Nephron (organoid): ENCODE measurements around the gene RGS7.

ENCODE experiments used
- H3K27ac Mint-ChIP-seq, 3 experiments: 2 replicates each; pipeline ENCODE4 v1.8.0; 2020; ENCODE audit warnings: mixed read lengths in 3 of 3, mild to moderate bottlenecking in 2 of 3, moderate library complexity in 1 of 3
- H3K27me3 Mint-ChIP-seq: 2 replicates; pipeline ENCODE4 v1.8.0; 2021; ENCODE audit warnings: low read depth, mild to moderate bottlenecking, moderate library complexity, mixed read lengths
- H3K36me3 Mint-ChIP-seq: 2 replicates; pipeline ENCODE4 v1.8.0; 2020; ENCODE audit warnings: low read depth, mixed read lengths
- H3K4me1 Mint-ChIP-seq: 2 replicates; pipeline ENCODE4 v1.8.0; 2020; ENCODE audit warnings: mixed read lengths
- H3K4me3 Mint-ChIP-seq, 3 experiments: 2 replicates each; pipeline ENCODE4 v1.8.0; 2020; ENCODE audit warnings: mild to moderate bottlenecking in 3 of 3, mixed read lengths in 3 of 3, moderate library complexity in 2 of 3
- H3K9me3 Mint-ChIP-seq: 2 replicates; pipeline ENCODE4 v1.8.0; 2020; ENCODE audit warnings: mixed read lengths
- TF ChIP-seq, protein P1 (sequence below), 3 experiments: fragments of 200-600 bp; sonication (generic); IDR thresholded peaks; one replicate each; pipeline ENCODE4 v1.5.0; 2021; ENCODE audit warnings: antibody characterized with exemption in 3 of 3; ENCODE audit not compliant: unreplicated experiment in 3 of 3

The RGS7 gene

DNA sequence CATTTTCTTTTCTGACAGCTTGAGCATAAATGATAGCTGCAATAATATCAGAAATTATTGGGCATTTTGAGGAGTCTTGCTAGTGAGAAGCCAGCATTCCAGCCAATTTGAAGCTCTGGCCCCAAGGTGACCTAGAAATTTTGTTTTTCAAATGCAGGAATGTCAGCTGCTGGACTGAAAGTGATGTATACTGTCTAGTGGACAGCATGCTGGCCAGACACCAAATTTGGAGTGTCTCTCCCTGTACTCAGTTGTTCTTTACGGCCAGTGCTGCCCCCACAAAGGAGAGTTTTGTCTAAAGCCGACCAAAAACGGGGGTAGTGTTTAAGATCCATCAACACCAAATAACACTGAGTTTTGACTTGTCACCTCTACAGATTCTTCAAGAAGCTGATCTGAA is 5.2 kb downstream of the RGS7 start:
- TF ChIP-seq, protein P1, sequence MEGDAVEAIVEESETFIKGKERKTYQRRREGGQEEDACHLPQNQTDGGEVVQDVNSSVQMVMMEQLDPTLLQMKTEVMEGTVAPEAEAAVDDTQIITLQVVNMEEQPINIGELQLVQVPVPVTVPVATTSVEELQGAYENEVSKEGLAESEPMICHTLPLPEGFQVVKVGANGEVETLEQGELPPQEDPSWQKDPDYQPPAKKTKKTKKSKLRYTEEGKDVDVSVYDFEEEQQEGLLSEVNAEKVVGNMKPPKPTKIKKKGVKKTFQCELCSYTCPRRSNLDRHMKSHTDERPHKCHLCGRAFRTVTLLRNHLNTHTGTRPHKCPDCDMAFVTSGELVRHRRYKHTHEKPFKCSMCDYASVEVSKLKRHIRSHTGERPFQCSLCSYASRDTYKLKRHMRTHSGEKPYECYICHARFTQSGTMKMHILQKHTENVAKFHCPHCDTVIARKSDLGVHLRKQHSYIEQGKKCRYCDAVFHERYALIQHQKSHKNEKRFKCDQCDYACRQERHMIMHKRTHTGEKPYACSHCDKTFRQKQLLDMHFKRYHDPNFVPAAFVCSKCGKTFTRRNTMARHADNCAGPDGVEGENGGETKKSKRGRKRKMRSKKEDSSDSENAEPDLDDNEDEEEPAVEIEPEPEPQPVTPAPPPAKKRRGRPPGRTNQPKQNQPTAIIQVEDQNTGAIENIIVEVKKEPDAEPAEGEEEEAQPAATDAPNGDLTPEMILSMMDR (IDR thresholded peaks at IDR 0.05; ENCODE audit: unreplicated experiment in 3 of 3), result no peak
- Mint-ChIP-seq H3K36me3 (no peaks in the 10 kb centered on the region), H3K27me3 (peaks cover 19% of the 10 kb centered on the region)

DNA sequence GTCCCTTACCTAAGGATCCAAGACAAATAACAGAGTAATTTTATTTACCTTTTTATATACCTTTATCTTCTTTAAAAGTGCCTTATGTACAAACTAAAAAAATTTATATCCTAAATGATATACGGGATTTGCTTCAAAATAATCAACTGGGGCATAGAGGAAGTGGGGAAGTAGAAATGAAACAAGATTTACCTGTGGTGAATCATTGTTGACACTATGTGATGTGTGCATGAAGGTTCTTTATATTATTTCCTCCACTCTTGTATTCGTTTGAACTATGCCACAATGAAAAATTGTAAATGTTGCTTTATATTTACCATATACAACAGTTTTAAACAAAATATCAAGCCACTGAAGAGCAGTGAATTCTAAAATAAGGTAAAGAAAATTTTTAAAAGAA is 13.0 kb downstream of the RGS7 start:
- Mint-ChIP-seq H3K27ac (no peak overlapping the region), H3K4me1 (no peaks in the 10 kb centered on the region), H3K9me3 (no peaks in the 10 kb centered on the region), H3K4me3 (no peak overlapping the region), H3K27me3 (no peaks in the 10 kb centered on the region), H3K36me3 (no peaks in the 10 kb centered on the region)
- TF ChIP-seq, protein P1 (IDR thresholded peaks at IDR 0.05; ENCODE audit: unreplicated experiment in 3 of 3), result no peak

More for the DNA sequence above, 5.2 kb downstream of the RGS7 start:
- Mint-ChIP-seq H3K4me3 (no peak overlapping the region), H3K4me1 (peaks cover 5% of the 10 kb centered on the region), H3K9me3 (no peaks in the 10 kb centered on the region), H3K27ac (no peak overlapping the region)

- Mint-ChIP-seq H3K27me3 (no peaks in the 10 kb centered on the region), H3K9me3 (no peaks in the 10 kb centered on the region), H3K36me3 (no peaks in the 10 kb centered on the region), H3K27ac (peak overlapping the region in 1 of 3 experiments; percentile 71), H3K4me1 (peaks cover 56% of the 10 kb centered on the region), H3K4me3 (no peak overlapping the region)
- TF ChIP-seq, protein P1 (IDR thresholded peaks at IDR 0.05; ENCODE audit: unreplicated experiment in 3 of 3), result no peak
Observed at GRCh38 chr1:241336335-241336734, 20.7 kb downstream of the RGS7 start.

GRCh38 chr1:241332987-241333386 is 24.0 kb downstream of the RGS7 start:
- H3K4me3 Mint-ChIP-seq, result no peak overlapping the region
- TF ChIP-seq, protein P1 (IDR thresholded peaks at IDR 0.05; ENCODE audit: unreplicated experiment in 3 of 3), result no peak
- no peaks in the 10 kb centered on the region for H3K36me3 Mint-ChIP-seq
- H3K27me3 Mint-ChIP-seq, result no peaks in the 10 kb centered on the region
- no peaks in the 10 kb centered on the region for H3K9me3 Mint-ChIP-seq
- peaks cover 56% of the 10 kb centered on the region for H3K4me1 Mint-ChIP-seq
- peak overlapping the region in 2 of 3 experiments; percentile 34 to 42 for H3K27ac Mint-ChIP-seq

- H3K4me1 Mint-ChIP-seq, result peaks cover 47% of the 10 kb centered on the region
- H3K4me3 Mint-ChIP-seq, result no peak overlapping the region
- peak overlapping the region in 1 of 3 experiments; percentile 41 for H3K27ac Mint-ChIP-seq
- TF ChIP-seq, protein P1 (IDR thresholded peaks at IDR 0.05; ENCODE audit: unreplicated experiment in 3 of 3), result no peak
- H3K36me3 Mint-ChIP-seq, result no peaks in the 10 kb centered on the region
- no peaks in the 10 kb centered on the region for H3K27me3 Mint-ChIP-seq
- no peaks in the 10 kb centered on the region for H3K9me3 Mint-ChIP-seq
Observed at GRCh38 chr1:241332037-241332409, 25.0 kb downstream of the RGS7 start.

DNA sequence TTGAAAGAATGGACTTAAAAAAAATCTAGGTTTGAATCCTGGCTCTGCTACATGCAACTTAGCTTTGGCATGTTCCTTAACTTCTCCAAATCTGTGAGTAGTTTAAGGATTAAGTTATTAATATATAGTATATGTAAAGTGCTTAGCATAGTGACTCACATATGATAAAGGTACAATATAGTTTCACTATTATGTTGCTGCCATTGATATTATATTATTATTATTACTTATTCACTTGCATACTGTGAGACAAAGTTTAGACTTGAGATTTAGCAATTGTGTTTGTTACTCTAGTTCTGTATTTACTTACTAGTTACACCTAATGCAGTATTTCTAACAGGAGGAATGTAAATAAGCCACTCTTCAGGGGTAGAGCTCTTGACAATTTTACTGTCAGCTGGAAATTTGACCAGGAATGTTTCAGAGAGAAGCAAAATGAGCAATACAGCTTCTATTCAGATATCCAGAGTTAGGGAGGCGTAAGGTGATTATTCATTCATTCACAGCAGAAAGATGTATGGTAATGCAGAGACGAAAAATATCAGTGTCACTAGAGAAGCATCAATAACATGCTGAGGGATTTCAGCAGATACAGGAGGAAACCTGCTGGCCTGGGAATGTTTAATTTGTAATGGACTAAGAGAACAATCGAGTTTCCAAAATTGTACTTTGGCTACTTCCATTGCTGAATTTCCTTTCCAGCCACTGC is 25.5 kb downstream of the RGS7 start:
- Mint-ChIP-seq H3K36me3 (no peaks in the 10 kb centered on the region), H3K4me3 (no peak overlapping the region), H3K27ac (peak overlapping the region in 1 of 3 experiments; percentile 41), H3K9me3 (no peaks in the 10 kb centered on the region), H3K4me1 (peaks cover 42% of the 10 kb centered on the region), H3K27me3 (no peaks in the 10 kb centered on the region)
- TF ChIP-seq, protein P1 (IDR thresholded peaks at IDR 0.05; ENCODE audit: unreplicated experiment in 3 of 3), result no peak
